HG02763 (cell line): ENCODE results near the gene ATF6.

Source experiments
- ATAC-seq: cut with Tn5 transposase; IDR thresholded peaks from one replicate; pipeline ENCODE4 v1.9.1; 2021; ENCODE audit warnings: mild to moderate bottlenecking, moderate library complexity; ENCODE audit not compliant: unreplicated experiment

Gene ATF6

GRCh38 chr1:161879261-161879660 is 113.1 kb downstream of the ATF6 start:
- ATAC-seq: no peak

DNA sequence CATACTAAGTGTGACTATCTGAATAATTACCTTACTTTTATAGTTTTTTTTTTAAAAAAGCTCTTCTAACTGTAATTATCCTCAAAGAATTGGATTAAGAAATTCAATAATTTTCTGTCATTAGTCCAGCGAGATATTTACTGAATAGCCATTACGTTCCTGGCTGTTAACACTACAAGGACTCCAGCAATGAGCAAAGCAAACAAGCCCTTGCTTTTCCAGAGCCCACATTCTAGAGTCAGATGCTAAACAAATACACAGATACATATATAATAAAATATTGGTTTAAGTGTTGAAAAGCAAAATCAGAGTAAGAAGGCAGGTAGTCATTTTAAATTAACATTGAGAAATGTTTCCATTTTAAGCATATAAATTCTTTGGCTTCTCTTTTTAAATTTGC is 118.4 kb downstream of the ATF6 start:
- ATAC-seq: no peak

DNA sequence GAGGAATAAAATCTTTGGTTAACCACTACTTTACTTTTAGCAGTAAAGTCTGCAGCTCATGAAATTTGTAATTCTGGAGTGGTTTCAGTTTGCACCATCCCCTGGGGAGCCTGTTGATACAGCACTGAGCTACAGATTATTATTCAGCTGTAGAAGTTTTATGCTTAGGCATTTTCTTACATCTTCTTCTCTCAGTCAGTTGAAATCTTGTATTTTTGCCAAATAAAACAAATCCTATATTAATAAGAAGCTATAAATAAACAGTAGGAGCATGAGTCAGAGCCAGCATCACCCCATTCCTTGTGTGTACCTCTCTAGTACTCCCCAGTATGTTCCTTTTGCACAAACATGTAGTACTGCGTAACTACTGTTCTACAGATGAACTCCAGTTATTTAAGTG is 118.9 kb downstream of the ATF6 start:
- ATAC-seq: no peak

- no peak for ATAC-seq
Observed at GRCh38 chr1:161885759-161886158, 119.6 kb downstream of the ATF6 start.

DNA sequence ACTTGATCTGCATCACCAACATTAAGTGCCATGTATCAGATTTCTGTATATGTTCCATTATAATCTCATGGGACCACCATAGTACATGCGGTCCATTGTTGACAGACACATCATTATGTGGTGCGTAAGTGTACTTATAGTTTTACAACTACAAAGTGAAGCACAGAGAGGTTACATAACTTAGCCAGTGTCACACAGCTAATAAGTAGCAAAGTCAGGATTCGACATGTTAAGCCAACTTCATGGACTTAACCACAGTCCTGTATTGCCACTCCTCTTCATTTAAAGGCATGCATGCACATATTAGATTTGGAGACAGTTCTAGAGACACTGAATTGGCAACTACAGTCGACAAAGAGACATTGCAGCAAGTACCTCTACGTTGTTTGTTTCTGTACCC is 120.5 kb downstream of the ATF6 start:
- no peak for ATAC-seq

GRCh38 chr1:161887730-161888287 is 121.7 kb downstream of the ATF6 start:
- ATAC-seq: no peak

DNA sequence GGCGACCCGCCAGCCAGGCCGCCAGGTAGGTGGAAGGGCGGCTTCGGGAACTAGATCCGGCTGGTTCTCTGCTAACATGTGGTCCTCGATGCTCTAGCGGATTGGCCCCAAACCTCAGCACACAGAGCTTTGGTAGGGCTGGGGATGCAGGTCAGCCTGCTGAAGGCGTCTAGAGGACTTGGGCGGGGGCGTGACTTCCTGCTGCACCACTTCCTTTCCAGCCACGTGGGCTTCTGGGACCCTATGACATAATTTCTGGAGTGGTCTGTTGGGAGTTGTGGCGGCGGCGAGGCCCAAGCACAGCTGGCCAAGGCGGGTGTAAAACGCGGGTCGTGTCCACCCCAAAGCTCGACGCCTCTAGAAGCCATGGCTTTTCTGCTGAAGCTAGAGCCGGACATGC is 124.5 kb downstream of the ATF6 start:
- ATAC-seq: no peak

GRCh38 chr1:161899091-161899490 is 133.0 kb downstream of the ATF6 start:
- ATAC-seq: no peak

- ATAC-seq: no peak
Observed at GRCh38 chr1:161900160-161900559, 134.0 kb downstream of the ATF6 start.

DNA sequence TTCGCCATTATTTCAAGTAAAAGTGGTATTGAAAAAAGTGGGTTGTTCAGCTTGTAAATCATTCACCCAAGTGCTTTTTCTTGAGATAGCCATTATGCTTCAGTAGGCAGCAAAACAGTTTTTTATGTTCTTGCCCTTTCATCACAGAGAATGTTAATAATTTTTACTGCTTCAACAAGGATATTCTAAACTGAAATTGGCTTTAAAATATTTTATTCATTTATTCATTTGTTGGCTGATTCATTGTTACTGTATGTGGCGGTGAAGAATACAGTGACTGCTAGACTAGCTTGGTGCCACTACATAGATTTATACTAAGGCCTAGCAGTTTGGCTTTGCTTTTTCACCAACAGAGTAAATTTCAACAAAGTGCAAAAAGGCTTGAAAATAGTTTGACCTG is 136.1 kb downstream of the ATF6 start:
- ATAC-seq: no peak

- ATAC-seq: no peak
Observed at GRCh38 chr1:161905269-161905884, 139.3 kb downstream of the ATF6 start.

DNA sequence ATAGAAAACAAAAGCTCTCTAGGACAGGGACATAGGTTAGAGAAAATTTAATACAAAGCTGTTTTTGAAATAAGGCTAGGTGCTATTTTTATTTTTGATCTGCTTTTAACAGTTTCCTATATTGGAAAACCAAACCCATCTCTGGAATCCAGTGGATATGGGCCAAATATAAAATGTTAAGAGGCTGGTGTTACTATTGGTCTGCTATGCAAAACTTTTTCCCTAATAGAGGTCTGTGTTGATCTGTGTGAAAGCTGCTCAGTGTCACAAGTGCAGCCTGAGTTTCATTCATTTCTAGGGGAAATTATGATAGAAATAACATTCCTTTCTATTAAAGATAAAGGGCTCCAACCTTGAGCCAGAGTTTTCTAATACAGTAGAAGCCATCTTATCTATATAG is 141.1 kb downstream of the ATF6 start:
- ATAC-seq: no peak

DNA sequence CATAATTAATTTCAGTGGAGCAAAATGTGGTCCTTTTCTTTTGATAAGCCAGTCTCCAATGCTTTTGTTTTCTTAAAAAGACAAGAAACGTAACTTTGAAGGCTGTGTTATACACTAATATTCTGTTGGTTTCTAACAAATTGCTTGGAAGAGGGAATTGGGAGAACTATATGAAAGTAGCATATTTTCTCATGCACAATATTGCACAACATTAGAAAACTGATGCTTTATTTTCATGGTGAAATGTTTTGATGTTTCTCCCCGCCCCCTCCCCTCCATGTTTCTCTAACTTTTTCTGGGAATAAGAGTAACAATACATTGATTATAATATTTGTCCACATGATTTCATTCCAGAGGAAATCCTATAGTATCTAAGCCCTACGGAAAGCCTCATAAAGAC is 142.1 kb downstream of the ATF6 start:
- ATAC-seq: no peak

GRCh38 chr1:161910604-161911003 is 144.5 kb downstream of the ATF6 start:
- ATAC-seq: no peak

DNA sequence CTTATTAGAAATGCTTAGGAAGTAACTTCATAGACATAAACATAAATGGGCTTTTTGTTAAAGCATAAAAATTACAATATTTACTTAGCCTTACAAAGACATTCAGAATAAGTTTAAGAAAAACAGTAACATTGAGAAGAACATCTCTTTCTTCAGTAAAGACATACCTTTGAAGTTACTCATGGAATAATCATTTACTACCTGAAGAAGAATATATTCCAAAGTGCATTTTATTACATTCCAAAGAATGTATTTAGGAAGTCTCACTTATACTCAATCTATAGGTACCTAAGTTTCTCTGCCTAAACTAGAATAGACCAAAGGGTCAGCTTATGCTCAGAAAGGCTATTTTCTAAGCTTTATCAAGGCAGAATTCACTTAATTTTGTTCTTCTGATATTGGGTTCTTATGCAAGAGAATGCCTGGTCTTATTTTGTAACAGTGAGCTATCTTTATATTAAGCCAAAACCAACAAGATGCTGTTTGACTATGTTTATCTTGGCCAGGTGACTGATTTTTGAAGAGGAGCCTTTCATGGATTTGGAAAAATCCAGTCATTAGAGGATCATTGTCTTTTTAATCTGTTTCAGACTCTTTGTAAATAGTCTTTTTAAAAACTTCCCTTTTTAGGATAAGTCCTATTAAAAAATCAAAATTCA is 147.5 kb downstream of the ATF6 start:
- ATAC-seq: no peak

DNA sequence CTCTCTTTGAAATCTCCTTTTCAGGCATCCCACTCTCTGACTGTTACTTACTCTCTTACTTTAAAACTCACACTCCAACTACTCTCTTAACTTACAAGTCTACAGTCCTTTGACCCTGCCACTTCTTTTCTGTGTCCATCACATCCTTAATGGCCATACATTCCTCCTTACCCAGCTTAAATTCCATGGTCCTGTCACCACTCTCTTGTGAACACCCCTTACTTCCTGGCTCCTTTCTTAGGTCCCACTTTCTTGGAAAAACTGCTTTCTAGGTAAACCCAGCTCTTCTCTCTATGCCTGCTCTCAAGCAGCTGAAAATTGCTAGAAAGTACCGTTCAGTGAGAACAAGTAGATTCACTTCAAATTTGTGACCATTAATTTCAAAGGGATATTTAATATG is 148.5 kb downstream of the ATF6 start:
- ATAC-seq: no peak

DNA sequence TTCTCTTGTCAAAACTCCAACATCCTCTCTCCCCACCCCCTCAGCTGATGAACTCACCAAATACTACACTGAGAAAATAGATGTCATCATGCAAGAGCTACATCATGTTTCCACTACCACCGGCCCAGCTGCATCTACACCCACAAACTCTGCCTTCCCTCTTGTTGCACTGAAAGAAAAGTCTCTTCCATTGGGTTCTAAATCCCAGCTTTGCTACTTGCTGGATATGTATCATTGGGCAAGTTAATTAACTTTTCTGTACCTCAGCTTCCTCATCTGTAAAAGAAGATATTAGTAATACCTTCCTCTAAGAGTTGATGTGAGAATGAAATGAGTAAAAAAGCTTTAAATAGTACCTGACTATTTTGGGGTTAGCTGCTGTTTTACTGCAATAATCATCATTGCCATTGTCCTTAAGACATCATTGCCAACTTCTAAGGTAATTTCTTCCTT is 149.0 kb downstream of the ATF6 start:
- ATAC-seq: peak; percentile 61

DNA sequence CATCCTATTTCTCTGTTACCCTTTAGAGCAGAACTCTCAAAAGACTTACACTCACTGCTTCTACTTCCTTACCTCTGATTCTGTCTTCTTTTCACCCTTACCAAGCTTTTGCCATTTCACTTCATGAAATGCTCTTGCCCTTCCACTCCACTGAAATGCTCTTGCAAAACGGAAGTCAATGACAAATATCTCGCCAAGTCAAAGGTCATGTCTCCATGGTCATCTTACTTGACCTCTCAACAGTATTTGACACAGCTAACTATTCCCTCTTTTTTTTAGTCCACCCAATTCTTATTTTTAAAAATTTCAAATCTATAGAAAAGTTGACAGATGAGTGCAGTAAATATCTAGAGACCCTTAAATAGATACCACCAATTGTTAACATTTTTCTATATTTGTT is 149.9 kb downstream of the ATF6 start:
- ATAC-seq: no peak

- no peak for ATAC-seq
Observed at GRCh38 chr1:161919229-161919628, 153.1 kb downstream of the ATF6 start.

DNA sequence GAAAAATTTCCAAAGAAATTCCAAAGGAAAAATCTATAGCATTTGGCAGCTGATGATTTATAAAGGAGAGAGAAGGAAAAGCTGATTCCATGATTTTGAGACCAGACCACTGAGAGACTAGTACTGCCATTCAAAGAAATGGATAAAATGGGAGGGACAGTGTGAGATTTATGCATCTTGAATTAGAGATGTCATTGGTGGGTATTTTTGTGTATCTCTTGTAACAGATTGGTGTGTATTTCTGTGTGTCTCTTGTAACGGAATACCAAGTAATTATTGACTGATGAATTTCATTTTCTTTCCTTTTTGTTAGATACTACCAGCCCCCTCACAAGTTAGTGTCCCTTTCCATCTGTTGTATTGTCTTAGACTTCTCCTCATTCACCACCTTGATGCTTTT is 155.4 kb downstream of the ATF6 start:
- ATAC-seq: no peak

GRCh38 chr1:161921990-161922389 is 155.9 kb downstream of the ATF6 start:
- ATAC-seq: no peak

- ATAC-seq: no peak
Observed at GRCh38 chr1:161928056-161928455, 161.9 kb downstream of the ATF6 start.

DNA sequence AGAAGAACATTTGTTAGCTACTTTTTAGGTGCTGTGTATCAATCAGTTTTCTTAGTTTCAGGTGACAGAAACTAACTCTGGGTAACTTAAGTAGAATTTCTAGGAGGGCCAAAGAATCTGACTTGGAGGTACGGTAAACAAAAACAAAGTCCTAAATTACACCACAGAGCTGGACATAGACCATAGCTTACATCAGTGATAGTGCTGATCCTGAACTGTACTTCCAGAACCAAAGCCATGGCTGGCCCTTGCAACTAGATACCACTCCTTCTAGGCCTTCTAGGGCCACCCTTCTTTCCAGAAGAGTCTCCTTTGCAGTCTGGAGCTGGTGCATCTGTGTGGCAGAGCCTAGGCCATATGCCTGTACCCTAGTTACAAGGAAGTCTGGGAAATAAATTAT is 163.0 kb downstream of the ATF6 start:
- no peak for ATAC-seq
